ENCODE measurements around the gene ZNF444.

Gene ZNF444

DNA sequence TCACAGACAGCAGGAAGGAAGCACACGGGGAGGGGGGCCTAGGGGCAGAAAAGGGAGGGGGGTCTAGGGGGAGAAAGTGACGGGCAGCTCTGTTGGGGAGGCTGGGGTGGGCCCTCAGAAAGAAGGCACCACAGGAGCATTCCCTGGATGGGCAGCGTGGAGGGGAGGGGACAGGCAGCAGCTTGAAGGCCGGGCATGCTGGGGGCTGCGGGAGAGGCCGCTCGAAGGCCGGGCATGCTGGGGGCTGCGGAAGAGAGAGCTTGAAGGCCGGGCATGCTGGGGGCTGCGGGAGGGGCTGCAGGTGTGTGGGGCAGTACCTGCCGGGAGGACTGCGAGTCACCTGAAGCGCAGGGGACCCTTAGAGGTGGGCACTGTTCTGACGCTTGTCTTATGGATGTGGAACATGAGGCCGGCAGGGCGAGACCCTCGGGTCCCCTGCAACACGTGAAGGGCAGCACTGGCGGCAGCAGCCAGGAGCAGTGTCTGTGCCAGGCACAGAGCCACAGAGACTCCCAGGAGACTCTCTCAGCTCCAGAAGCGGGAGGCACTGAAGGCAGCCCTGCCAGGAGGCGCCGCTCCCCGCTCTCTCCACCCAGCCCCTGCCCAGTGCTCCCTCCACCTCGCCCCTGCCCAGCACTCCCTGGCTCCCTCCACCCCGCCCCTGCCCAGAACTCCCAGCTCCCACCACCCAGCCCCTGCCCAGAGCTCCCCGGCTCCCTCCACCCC, 33.3 kb upstream of the ZNF444 start:
- no peak for DNase-seq (ENCODE audit: low read depth in 2 of 2)

DNA sequence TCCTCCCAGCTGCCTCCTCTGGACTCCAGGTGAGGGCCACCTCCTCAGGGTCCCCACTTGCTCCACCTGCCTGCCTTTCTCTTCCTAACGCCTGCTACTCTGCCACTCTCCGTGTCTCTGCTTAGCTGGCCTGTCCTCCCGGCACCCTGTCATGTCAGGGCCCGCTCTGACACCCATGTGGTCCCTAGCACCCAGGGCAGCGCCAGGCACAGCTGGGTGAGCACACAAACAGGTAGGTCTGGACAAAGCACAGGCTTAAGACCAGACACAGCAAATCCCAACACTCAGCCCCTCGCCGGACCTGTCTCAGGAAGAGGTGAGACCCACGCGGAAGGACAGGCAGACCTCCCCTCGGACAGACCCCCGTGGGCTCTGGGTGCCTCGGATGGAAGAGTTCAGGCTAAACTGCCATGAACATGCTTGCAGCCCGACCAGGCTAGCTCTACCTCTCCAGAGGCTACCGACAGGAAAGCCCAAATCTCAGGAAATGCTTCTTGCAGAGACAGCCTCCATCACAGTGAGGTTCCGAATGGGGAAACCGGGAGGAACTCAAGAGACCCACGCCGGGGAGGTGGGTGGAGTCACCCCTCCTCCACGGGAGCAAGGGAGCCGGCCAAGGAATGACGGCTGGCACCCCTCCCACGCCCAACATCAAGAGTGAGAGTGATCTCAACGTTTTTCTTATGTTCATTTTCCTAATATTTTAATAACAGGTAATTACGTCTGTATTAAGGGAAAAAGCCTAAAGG, 32.5 kb upstream of the ZNF444 start:
- no peak for DNase-seq (ENCODE audit: low read depth in 2 of 2)

DNA sequence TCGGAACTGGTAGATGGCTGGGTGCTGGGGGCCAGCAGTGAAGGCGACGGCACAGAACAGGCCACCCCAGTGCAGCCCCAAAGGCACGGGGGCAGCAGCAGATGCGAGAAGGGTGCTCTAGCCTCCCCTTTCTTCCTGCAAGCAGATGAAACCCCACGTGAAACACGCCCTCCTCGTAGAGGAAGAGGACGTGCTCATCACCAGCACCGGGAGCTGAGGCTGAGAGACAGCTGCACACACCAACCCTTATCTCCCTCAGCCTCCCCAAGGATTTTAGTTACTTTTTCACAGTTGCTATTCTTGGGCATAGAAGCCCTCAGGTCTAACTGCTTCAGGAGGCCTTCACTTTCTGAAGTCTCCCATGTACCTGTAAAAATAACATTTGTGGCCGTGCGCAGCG, 31.9 kb upstream of the ZNF444 start:
- no peak for DNase-seq (ENCODE audit: low read depth in 2 of 2)

DNA sequence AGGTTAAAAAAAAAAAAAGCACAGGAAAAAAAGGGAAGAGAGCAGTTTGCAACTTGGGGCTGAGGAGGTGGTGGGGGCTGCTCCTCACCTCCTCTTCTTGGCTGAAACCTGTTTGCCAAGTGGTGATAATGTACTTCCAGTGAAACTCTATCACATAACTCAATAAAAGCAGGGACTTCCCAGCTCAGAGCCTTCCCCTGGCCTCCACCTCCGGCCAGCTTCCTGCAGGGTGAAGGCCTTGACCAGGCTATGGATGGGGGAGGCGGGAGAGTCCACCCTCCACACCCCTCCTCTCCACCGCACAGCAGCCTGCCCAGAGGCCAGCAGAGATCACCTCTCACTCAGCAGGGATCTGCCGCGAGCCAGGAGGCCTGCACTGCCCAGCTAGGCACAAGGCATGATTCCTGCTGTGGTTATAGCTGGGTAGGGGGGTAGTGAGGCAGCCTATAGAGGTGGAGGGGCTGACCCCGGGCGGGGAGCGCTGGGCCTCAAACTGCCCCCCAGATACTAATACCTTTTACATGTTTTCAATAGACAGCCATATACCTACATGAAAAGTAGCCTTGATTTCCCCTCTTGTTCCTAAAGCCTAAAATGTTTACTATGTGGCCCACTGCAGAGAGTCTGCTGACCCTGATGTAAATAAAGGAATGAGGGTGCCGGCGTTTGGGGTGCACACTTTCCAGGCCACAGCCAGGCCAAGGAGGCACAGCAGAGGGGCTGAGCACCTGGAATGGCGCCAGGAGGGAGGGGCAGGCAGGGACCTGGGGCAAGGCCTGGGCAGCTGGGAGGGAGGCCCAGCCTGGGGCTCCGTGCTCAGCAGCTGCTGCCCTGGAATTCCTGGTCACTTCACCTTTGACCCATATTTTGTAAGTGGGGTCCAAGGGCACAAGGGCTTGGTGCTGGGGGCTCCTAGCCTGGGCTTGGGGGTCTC, 30.3 kb upstream of the ZNF444 start:
- no peak for DNase-seq (ENCODE audit: low read depth in 2 of 2)

DNA sequence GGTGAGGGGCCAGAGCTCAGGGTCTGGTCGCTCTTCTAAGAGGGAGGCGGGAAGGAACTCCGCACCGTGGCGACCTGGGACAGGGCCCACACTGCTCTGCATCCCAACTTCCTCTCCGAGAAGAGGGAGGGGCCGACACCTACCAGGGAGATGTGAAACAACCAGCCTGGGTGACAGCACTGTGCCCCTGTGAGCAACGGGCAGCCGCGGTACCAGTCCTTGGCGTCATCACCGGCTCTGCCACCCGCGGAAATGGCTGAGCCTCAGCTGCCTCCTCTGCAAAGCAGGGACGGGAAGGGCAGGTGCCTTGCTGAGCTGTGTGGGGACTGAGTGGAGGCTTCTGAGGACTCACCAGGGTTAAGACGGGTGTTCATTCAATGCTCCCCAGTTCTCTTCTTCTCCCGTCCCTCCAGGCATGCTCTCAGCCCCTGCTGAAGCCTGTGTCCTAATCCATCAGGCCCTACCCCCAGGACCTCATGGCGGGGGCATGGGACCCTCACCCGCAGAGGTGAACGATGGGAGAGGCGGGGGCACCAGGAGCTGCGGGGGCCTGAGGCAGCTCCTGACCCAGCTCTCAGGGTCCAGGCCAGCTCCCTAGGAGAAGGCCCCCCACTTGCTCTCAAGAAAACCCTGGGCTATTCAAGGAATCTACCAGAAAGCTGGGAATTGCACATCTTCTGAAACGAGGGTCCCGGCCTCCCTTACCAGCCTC, 29.3 kb upstream of the ZNF444 start:
- DNase-seq (ENCODE audit: low read depth in 2 of 2), result peak; percentile 16 to 20

DNA sequence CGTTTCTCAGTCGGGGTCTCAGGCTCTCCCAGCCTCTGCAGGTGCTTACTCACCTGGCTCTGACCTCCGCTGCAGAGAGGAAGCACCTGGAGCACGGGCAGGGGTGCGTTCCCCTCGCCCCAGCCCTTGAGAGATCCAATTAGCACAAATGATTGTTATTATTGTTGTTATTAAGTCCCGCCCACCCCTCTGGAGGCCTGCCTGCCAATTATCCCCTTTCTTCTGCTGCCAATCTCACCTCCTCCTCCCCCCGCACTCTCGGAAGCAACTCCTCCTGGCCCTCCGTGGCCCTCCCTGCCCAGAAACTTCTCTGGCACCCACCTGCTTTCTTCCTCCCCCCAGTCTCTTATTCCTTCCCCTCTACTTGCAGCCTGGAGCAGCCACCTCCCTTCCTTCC, 28.8 kb upstream of the ZNF444 start:
- DNase-seq (ENCODE audit: low read depth in 2 of 2), result no peak

DNA sequence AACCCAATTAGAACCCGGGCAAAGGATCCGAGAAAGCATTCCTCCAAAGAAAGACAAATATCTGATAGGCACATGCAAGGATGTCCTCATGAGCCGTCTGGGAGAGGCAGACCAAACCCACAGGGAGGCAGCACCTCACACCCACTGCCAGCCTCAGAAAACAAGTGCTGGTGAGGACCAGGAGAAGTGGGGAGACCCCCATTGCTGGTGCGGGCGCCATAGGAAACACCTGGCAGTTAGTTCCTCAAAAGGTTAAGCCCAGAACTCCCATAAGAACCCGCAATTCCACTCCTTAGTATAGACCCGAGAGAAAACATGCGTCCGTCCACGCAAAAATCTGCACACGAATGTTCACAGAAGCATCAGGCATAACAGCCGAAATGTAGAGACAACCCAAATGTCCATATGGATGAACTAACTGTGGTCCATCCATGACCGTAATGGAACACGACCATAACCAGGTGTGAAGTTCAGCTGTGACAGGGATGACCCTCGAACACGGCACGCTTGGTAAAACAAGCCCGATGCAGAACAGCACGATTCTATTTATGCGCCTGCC, 27.9 kb upstream of the ZNF444 start:
- DNase-seq (ENCODE audit: low read depth in 2 of 2), result no peak

DNA sequence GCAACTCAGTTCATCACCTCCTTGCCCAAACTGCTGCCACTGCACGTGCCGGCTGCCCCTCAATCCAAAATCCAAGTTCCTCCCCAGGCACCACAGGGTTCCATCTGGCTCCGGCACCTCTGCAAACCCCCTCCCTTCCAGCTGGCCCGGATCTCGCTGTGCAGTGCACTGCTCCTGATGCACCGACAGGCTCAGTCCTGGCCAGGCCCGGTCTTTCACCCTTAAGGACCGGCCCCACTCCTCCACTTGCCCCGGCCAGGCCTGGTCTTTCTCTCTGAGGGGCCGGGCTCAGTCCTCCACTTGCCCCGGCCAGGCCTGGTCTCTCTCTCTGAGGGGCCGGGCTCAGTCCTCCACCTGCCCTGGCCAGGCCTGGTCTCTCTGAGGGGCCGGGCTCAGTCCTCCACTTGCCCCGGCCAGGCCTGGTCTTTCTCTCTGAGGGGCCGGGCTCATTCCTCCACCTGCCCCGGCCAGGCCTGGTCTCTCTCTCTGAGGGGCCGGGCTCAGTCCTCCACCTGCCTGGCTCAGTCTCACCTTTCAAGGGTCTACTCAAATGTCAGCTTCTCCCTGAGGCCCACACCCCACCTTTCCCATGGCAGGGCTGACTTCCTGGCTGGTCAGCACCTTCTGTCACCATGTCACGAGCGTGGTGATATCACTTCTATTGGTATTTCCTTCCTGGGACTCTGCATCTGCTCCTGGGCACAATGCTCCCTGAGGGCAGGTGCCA, 26.9 kb upstream of the ZNF444 start:
- DNase-seq (ENCODE audit: low read depth in 2 of 2), result no peak

DNA sequence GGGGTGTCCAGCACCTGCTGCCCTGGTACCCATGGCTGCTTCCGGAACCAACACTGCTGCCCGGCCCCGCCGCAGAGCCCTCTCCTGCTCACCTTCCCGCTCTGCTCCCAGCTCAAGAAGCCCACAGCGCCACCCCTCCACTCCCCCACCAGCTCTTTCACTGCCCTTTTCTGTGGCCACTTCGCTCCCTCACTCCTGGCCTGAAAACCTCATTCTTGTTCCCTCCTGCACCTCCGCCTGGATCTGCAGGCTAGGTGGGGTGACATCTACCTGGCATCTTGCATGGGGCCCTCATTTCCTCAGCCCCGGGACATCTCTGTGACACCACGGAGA, 26.3 kb upstream of the ZNF444 start:
- no peak for DNase-seq (ENCODE audit: low read depth in 2 of 2)

DNA sequence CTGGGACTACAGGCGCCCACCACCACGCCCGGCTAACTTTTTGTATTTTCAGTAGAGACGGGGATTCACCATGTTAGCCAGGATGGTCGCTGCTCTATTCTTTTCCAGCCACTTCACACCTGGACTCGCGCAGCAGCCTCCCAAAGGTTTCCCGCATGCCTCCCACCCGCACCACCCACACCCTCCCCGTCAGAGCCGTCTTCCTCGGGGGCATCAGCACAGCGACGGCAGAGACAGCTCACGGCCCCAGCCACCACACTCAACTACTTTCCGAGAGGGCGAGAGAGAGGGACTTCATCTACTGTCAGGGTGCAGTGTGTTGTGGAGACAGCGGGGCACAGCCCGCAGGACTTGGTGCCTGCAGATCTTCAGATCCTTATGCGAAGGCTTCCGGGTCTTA, 25.6 kb upstream of the ZNF444 start:
- DNase-seq (ENCODE audit: low read depth in 2 of 2), result no peak

DNA sequence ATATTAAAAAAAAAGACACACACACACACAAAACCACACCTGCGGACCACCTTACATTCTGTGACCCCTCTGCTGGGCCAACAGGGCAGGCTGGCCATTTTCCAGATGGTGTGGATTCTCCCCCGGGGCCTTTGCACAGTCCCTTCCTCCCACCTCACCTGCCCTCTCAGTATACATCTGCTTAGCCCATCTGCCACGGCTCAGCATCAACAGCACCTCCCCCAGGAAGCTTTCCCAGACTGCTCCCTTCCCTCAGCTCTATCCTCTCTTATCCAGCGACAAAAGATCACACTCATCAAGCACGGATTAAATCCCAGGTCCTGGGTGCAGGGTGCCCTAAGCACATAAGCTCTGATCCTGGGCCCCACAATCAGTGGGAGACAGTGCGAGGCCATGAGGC, 24.5 kb upstream of the ZNF444 start:
- DNase-seq (ENCODE audit: low read depth in 2 of 2), result no peak

DNA sequence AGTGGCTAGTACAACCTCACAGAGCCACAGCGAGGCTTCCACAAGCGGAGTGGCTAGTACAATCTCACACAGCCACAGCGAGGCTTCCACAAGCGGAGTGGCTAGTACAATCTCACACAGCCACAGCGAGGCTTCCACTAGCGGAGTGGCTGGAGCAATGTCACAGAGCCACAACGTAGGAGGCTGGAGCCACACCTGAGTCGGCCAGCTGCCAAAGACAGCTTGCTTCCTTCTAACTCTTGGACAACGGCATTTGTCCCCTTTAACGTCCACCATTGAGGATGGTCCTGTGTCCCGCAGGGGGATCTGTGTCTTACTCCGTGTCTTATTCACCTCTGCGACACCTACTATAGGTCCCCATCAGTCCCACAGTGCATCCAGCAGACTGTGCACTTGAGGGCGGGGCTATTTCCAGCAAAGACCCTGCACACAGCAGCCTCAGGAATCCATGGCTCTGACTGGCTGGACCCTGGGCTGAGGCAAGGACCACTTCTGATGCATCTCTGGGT, 23.7 kb upstream of the ZNF444 start:
- DNase-seq (ENCODE audit: low read depth in 2 of 2), result no peak

DNA sequence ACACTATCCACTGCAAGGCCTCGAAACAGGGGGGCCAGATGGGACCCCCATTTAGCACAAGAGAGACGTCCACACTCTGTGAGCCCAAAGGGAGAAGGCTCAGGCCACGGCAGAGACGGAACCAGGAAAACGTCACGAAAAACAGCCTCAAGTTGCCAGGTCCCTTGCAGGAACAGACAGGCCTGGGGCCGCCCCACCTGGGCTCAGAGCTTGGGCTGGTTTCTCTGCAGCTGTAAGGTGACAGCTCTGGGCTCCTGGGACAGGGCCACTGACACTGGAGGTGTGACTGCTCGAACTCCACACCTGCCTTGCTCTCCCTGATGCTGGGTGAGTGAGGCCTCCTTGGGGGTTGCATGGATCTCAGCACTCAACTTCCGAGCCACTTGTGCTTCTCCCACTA, 23.2 kb upstream of the ZNF444 start:
- DNase-seq (ENCODE audit: low read depth in 2 of 2), result no peak

DNA sequence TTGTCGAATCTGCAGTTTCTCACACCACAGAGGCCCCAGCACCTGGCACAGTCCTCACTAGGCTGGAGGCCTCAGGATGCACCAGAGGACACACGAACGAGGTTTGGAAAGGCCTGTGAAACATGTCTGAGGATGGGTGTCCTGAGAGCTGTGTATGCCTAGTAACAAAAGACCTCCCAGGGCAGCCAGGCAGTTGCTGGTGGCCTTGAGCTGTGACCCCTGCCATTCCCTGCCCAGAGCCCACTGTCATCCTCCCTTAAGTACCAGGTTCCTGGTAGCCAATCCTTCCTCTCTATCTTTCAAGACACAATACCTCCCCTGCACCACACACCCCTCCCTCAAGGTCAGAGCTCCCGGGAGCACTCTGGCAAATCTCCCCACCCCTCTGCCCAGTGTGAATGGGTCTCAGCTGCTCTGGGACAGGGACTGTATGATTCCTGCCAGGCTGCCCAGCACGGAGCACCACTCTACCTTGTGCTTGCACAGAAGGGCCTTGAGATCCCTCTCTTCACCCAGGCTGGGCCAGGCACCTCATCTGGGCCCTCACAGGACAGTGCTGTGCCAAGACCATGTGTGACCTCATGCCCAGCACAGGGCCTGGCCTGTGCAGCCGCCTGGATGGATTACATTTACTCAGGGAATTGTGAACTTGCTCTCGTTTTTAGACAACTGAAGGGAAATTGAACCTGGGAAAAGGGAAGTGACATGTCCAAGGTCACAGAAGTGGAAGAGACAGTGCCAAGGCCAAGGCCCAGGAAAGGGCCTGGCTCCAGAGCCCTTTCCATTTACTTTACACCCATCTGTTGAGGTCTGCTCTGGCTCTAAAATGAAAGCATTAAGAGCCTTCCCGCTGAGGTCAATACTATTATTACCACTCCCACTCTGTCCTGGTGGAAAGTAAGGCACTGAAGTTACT, 22.2 kb upstream of the ZNF444 start:
- no peak for DNase-seq (ENCODE audit: low read depth in 2 of 2)

DNA sequence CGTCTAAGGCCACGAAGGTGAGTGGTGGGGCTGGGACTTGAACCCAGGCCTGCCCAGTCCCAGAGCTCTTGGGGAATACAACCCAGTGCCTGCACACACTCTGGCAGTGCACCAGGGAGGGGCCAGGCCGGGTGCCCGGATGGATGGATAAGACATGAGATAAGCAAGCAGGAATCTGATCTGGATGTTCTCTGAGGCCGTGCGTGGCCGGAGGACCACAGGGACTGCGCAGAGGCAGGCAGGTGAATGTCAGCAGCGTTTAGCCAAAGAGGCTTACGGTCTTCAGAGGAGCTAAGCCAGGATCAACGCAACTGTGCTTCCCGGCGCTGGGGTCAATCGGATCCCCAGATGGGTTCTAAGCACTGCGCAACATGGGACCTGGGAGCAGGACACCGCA, 21.5 kb upstream of the ZNF444 start:
- no peak for DNase-seq (ENCODE audit: low read depth in 2 of 2)

DNA sequence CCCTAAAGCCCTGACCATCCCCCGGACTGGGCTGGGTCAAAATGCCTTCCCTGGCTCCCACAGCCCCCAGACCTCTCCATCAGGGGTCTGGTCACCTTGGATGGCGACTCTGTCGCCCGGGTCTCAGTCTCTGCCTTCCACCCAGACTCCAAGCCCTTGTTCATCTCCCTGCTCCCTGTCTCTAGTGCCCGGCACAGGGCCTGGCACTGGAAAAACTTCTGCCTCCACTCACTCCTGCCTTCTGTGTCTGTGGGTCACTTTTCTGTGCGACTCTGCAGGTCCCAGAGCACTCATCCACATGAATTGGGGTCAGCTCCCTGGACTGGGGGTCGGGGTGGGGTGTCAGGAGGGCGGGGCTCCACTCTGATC, 21.1 kb upstream of the ZNF444 start:
- no peak for DNase-seq (ENCODE audit: low read depth in 2 of 2)

DNA sequence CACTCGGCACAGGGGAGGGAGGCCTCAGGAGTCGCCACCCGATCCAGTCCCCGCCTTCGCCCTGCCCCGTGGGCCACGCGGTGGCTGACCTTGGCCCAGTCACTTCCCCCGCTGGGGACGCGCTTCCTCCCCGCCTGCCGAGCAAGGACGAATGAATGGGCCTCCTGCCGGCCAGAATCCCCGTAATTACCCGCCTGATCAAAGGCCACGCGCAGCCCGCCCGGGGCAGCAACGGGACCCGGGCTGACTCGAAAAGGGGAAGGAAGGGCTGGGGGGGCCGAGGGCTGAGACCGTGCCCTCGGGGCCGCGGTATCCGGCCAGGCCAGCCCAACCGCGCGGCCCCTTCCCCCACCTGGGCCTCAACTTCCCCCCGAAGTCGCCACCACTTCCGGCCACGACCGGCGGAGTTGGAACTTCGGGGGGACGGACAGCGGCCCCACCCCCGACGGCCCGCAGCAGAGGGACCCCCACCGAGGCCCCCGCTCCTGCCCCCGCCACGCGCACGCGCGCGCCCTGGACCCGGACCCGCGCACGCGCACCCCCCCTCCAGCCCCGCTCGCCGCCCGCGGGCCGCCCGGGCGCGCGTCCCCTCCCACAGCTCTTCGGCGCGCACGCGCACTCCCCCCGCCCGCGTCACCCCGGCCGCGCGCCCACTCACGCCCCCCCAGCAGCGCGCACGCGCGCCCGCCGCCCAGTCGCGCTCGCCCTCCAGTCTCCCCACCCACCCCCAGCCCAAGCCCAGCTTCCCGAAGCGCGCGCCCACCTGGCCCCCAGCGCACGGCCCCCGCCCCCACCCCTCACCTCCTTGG, 20.5 kb upstream of the ZNF444 start:
- DNase-seq (ENCODE audit: low read depth in 2 of 2), result peak; percentile 64 to 77

DNA sequence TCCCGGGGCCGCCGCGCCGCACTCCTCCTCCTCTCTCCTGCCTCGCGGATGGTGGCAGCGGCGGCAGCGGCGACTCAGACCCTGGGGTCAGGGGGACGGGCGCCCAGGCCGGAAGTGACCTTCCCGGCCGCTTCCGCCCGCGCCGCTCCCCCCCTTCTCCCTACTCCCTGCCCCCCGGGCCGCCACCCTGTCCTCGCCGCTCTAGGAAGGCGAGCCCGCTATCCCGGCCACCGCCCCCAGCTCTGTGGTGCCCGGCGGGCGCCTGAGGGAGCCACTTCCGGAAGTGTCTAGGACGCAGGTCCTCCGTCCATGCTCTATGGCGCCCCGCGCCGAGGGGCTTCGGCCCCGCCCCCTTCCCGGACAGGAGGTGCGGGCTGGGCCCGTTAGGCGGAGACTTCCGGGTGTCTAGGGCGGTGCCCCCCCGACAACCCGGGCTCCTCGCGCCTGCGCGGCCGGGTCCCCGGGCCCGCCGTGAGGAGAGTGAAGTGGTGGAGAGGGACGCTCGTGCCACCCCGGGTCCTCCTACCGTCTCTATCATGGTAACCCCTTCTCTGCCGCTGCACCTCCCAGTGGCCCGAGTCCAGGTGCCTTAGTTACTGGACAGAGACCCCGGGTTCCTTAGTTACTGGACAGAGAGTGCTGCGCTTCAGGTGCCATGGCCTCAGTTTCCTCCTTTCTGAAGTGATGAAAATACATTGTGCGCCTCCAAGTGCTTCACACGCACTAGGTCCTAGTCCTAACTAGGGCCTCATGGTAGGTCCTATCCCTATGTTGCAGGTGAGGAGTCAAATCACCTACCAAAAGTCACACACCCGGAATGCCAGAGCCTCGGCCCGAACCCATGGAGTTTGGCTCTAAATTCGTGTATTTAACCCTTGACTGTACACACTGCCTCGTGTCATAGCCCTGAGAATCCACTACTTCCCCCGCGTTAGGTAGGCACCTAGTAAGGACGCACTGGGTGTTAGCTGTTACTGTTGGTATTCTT, 19.6 kb upstream of the ZNF444 start, which contains the start of gene ZNF787:
Gene ZNF787, minus strand, starts transcription at position 116 of the 988 bp plus-strand sequence. CDS start 18,078 bp downstream, outside the sequence.
- DNase-seq (ENCODE audit: low read depth in 2 of 2), result peak; percentile 94 to 97
